Daoy (cell line): ENCODE data around the gene GTF2IRD1. TPM values are rescaled to one million over a fixed set of nuclear protein-coding genes. Genes with fewer than 3 reads are reported as not detected.

Experiments
- DNase-seq: peaks from one replicate; pipeline ENCODE4 v3.0.0-alpha.2; 2015; ENCODE audit warnings: low read depth
- total RNA-seq: library from RNA; depleted of rRNA; stranded (reverse); fragments of >200 nt; shearing (Covaris generic); gene quantifications from 2 replicates; pipeline ENCODE4 v1.2.3, GENCODE V29; 2014

The GTF2IRD1 gene
- total RNA-seq, 1 experiment from 2014 or later: 19.8 TPM

GRCh38 chr7:74587435-74588126 lies 133.9 kb downstream of the GTF2IRD1 start:
- peak; percentile 99 for DNase-seq

- DNase-seq: no peak
These were observed 137.1 kb downstream of the GTF2IRD1 start for GRCh38 chr7:74590813-74591212.

- peak; percentile 89 for DNase-seq
These were observed 144.9 kb downstream of the GTF2IRD1 start for GRCh38 chr7:74598558-74598957.

- DNase-seq: no peak
These were observed 145.5 kb downstream of the GTF2IRD1 start for GRCh38 chr7:74599244-74599643.

GRCh38 chr7:74604326-74605020 lies 150.8 kb downstream of the GTF2IRD1 start:
- peak; percentile 45 for DNase-seq

- peak; percentile 74 for DNase-seq
These were observed 152.6 kb downstream of the GTF2IRD1 start for GRCh38 chr7:74606101-74606908.

GRCh38 chr7:74606909-74607510 lies 153.3 kb downstream of the GTF2IRD1 start:
- DNase-seq: no peak

- DNase-seq: peak; percentile 89
These were observed 158.5 kb downstream of the GTF2IRD1 start for GRCh38 chr7:74612015-74612829.

- DNase-seq: no peak
These were observed 162.5 kb downstream of the GTF2IRD1 start for GRCh38 chr7:74615933-74616780.

- DNase-seq: peak; percentile 42
These were observed 163.6 kb downstream of the GTF2IRD1 start for GRCh38 chr7:74617180-74617744.

GRCh38 chr7:74619235-74619860 lies 165.6 kb downstream of the GTF2IRD1 start:
- no peak for DNase-seq

GRCh38 chr7:74622228-74622749 lies 168.6 kb downstream of the GTF2IRD1 start:
- no peak for DNase-seq

- DNase-seq: no peak
These were observed 169.4 kb downstream of the GTF2IRD1 start for GRCh38 chr7:74623135-74623534.

- DNase-seq: no peak
These were observed 171.7 kb downstream of the GTF2IRD1 start for GRCh38 chr7:74625446-74625845.

GRCh38 chr7:74627661-74628411 lies 174.1 kb downstream of the GTF2IRD1 start:
- DNase-seq: no peak

- DNase-seq: no peak
These were observed 178.8 kb downstream of the GTF2IRD1 start for GRCh38 chr7:74632505-74632904.

- DNase-seq: no peak
These were observed 179.8 kb downstream of the GTF2IRD1 start for GRCh38 chr7:74633451-74633921.

- DNase-seq: no peak
These were observed 184.0 kb downstream of the GTF2IRD1 start for GRCh38 chr7:74637745-74638144.
